LNCaP clone FGC (cell line): Measurements from ENCODE around the gene GATC.
"Not testable (repeated sequence)": the region's sequence is repeated elsewhere in the genome, so short reads cannot be mapped to it uniquely, and the experiment has no call there.

Experiments
- DNase-seq: peaks from one replicate; pipeline ENCODE4 v3.0.0-alpha.2; 2011; ENCODE audit warnings: low read depth
- H3K4me3 ChIP-seq: 2 replicates; pipeline ENCODE4 v1.5.1; 2011; ENCODE audit warnings: mild to moderate bottlenecking, low read depth, low read length, control low read depth
- CTCF ChIP-seq: IDR thresholded peaks from 2 replicates; pipeline ENCODE4 v1.5.1; 2012; ENCODE audit warnings: mild to moderate bottlenecking; ENCODE audit not compliant: control insufficient read depth, insufficient read depth; ENCODE audit errors: extremely low read depth

The GATC gene

GRCh38 chr12:120480211-120480610 lies 34.0 kb downstream of the GATC start:
- no peak overlapping the region for H3K4me3 ChIP-seq
- no peak for TF ChIP-seq CTCF
- DNase-seq = no peak

GRCh38 chr12:120481022-120481767 lies 35.0 kb downstream of the GATC start:
- no peak for TF ChIP-seq CTCF
- no peak for DNase-seq
- no peak overlapping the region for H3K4me3 ChIP-seq

- no peak for TF ChIP-seq CTCF
- H3K4me3 ChIP-seq = no peak overlapping the region
- DNase-seq = no peak
Measured at GRCh38 chr12:120483621-120484020, 37.4 kb downstream of the GATC start.

- DNase-seq = no peak
- no peak for TF ChIP-seq CTCF
- no peak overlapping the region for H3K4me3 ChIP-seq
Measured at GRCh38 chr12:120485961-120486881, 40.0 kb downstream of the GATC start.

- DNase-seq, H3K4me3 ChIP-seq: not testable (repeated sequence)
Measured at GRCh38 chr12:120487552-120487951, 41.3 kb downstream of the GATC start.

- no peak for TF ChIP-seq CTCF
- no peak overlapping the region for H3K4me3 ChIP-seq
- no peak for DNase-seq
Measured at GRCh38 chr12:120488057-120488640, 41.9 kb downstream of the GATC start.

GRCh38 chr12:120489018-120489417 lies 42.8 kb downstream of the GATC start:
- DNase-seq = peak; percentile 92
- no peak for TF ChIP-seq CTCF
- H3K4me3 ChIP-seq = no peak overlapping the region
